Endometrium (tissue), 2 donors: ENCODE results near the gene PIGR.

Experiments used
- FAIRE-seq: peaks from 2 replicates; lab custom pipeline; 2012; peaks lifted over from hg19 to GRCh38; lab: Jason Lieb, UNC
- donor health status: control.
- donor health status: control.

Gene PIGR

GRCh38 chr1:206909161-206909882 lies 36.9 kb downstream of the PIGR start:
- FAIRE-seq, result no peak

- FAIRE-seq, result no peak
Measured at GRCh38 chr1:206908038-206908437, 38.2 kb downstream of the PIGR start.

GRCh38 chr1:206907304-206907991 lies 38.8 kb downstream of the PIGR start:
- FAIRE-seq, result no peak

GRCh38 chr1:206905295-206906164 lies 40.7 kb downstream of the PIGR start:
- FAIRE-seq, result no peak

- FAIRE-seq, result no peak
Measured at GRCh38 chr1:206904423-206905142, 41.7 kb downstream of the PIGR start.

- no peak for FAIRE-seq
Measured at GRCh38 chr1:206903687-206904086, 42.6 kb downstream of the PIGR start.

- FAIRE-seq, result no peak
Measured at GRCh38 chr1:206902702-206903101, 43.6 kb downstream of the PIGR start.

- no peak for FAIRE-seq
Measured at GRCh38 chr1:206901944-206902343, 44.3 kb downstream of the PIGR start.

GRCh38 chr1:206900149-206900548 lies 46.1 kb downstream of the PIGR start:
- FAIRE-seq, result no peak

GRCh38 chr1:206899717-206900116 lies 46.5 kb downstream of the PIGR start:
- FAIRE-seq, result no peak

GRCh38 chr1:206898915-206899431 lies 47.3 kb downstream of the PIGR start:
- no peak for FAIRE-seq

GRCh38 chr1:206898089-206898914 lies 48.0 kb downstream of the PIGR start:
- no peak for FAIRE-seq

GRCh38 chr1:206897175-206897574 lies 49.1 kb downstream of the PIGR start, which contains the start of gene IL24:
TSS of gene IL24 (plus strand) at chr1:206897443. CDS start at chr1:206897833, 390 bp downstream.
- FAIRE-seq, result no peak

- FAIRE-seq, result no peak
Measured at GRCh38 chr1:206896261-206896660, 50.0 kb downstream of the PIGR start.

GRCh38 chr1:206895837-206896242 lies 50.4 kb downstream of the PIGR start:
- FAIRE-seq, result peak; percentile 23

- FAIRE-seq, result no peak
Measured at GRCh38 chr1:206895325-206895724, 50.9 kb downstream of the PIGR start.

GRCh38 chr1:206893380-206893779 lies 52.9 kb downstream of the PIGR start:
- FAIRE-seq, result no peak

GRCh38 chr1:206892351-206892984 lies 53.8 kb downstream of the PIGR start:
- no peak for FAIRE-seq

GRCh38 chr1:206891412-206891811 lies 54.9 kb downstream of the PIGR start:
- no peak for FAIRE-seq
